ENCODE data around the gene GFPT1.

GFPT1 gene

DNA sequence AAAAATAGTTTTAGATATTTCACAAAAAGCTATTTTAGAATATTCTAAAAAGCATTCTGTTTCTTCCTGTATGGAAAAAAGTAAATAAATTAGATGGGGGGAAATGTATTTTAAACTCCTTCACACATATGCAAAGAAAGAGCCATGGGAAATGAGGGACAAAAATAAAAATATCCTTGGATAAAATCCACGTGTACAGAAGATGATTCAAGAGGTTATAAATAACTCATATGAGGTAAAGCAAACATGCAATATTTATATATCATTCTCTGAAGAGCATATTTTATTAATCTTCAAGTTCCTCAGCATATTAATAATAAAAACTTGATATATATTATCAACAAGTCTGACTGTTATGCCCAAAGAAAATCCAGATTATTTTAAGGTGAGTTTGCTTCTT lies 8.8 kb upstream of the GFPT1 start:
- in situ Hi-C loops (cut with HindIII; ENCODE audit: low pct_unique_long_range_greater_than_20kb, low sequenced_read_pairs), result no loop called here
- TF ChIP-seq JUND (IDR thresholded peaks at IDR 0.05; ENCODE audit: low read depth), result no peak
- DNase-seq (ENCODE audit: low read depth in 1 of 2, low spot score in 1 of 2), result no peak

DNA sequence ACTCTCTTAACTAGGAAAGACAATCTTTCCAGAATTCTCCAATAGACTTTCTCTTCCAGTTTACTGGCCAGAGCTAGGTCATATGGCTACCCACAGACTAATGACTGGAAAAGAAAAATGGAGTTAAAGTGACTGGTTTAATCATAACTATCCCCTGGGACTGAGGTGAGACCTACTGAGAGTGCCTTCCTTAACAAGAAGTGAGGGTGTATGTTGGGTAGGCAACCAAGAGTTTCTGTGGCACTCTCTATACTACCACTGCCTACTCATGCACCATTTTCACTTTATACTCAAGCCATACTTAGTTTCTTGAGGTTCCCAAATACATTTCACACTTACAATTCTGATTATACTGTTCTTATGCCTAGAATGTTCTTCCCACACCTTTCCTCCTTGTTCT lies 6.9 kb upstream of the GFPT1 start:
- no peak for TF ChIP-seq JUND (IDR thresholded peaks at IDR 0.05; ENCODE audit: low read depth)
- DNase-seq (ENCODE audit: low read depth in 1 of 2, low spot score in 1 of 2), result no peak
- in situ Hi-C loops (cut with HindIII; ENCODE audit: low pct_unique_long_range_greater_than_20kb, low sequenced_read_pairs), result no loop called here

DNA sequence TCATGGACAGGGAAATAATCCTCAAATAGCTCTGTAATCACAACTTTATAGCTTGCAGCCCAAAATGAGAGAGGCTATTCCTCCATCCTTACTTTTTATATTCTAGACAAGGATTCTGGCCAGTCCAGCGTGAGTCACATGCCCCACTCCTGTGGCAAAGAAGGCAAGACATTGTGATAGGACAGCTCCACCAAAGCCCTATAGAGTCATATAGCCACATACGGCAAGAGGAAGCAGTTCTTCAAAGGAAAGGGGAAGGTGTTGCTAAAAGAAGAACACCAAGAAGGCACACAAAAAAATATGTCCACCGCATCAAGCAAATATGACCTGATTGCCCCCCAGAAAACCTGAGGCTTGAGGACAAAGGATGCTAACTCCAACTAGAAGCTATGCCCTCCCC lies 3.4 kb upstream of the GFPT1 start:
- DNase-seq (ENCODE audit: low read depth in 1 of 2, low spot score in 1 of 2), result no peak
- TF ChIP-seq JUND (IDR thresholded peaks at IDR 0.05; ENCODE audit: low read depth), result no peak
- in situ Hi-C loops (cut with HindIII; ENCODE audit: low pct_unique_long_range_greater_than_20kb, low sequenced_read_pairs), result no loop called here

GRCh38 chr2:69390001-69390400 lies 3.0 kb upstream of the GFPT1 start:
- no peak for DNase-seq (ENCODE audit: low read depth in 1 of 2, low spot score in 1 of 2)
- in situ Hi-C loops (cut with HindIII; ENCODE audit: low pct_unique_long_range_greater_than_20kb, low sequenced_read_pairs), result no loop called here
- TF ChIP-seq JUND (IDR thresholded peaks at IDR 0.05; ENCODE audit: low read depth), result no peak

- DNase-seq (ENCODE audit: low read depth in 1 of 2, low spot score in 1 of 2), result no peak
- no peak for TF ChIP-seq JUND (IDR thresholded peaks at IDR 0.05; ENCODE audit: low read depth)
- in situ Hi-C loops (cut with HindIII; ENCODE audit: low pct_unique_long_range_greater_than_20kb, low sequenced_read_pairs), result no loop called here
Observed at GRCh38 chr2:69389271-69389670, 2.2 kb upstream of the GFPT1 start.

DNA sequence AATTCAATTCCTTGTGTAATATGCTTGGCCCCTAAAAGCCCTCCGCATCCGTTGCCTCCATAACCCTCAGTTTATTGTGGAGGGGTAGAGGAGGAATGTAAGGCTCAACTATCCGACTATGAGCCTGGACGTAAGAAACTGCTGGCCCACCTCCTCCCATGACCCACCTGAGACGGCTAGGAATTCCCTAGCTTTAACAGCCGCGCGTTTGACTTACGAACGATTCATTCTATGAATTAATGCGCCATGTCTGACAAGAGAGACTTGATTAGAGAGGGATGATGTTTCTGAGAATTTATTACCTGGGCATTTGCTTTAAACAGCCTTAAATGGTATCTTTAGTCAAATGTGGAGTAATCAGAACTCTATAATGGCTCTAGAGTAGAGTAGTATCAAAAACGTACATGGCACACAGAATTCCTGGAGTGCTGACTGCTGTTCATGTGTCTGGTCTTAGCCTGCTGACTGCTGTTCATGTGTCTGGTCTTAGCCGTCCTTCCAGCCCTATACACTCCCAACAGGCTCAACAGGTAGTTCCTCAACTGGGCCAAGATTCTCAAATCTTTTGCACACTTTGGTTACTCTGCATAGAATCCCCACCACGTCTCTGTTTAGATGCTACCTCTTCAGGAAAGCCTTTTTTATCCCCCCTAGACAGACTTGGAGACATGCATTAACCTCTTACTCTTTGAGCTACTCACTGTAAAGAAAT lies 899 bp upstream of the GFPT1 start:
- TF ChIP-seq JUND (IDR thresholded peaks at IDR 0.05; ENCODE audit: low read depth), result no peak
- in situ Hi-C loops (cut with HindIII; ENCODE audit: low pct_unique_long_range_greater_than_20kb, low sequenced_read_pairs), result no loop called here
- peak in 1 of 2 experiments; percentile 24 for DNase-seq (ENCODE audit: low read depth in 1 of 2, low spot score in 1 of 2)

GRCh38 chr2:69386360-69386759 lies 667 bp downstream of the GFPT1 start:
- no peak for DNase-seq (ENCODE audit: low read depth in 1 of 2, low spot score in 1 of 2)
- in situ Hi-C loops (cut with HindIII; ENCODE audit: low pct_unique_long_range_greater_than_20kb, low sequenced_read_pairs), result no loop called here
- no peak for TF ChIP-seq JUND (IDR thresholded peaks at IDR 0.05; ENCODE audit: low read depth)

DNA sequence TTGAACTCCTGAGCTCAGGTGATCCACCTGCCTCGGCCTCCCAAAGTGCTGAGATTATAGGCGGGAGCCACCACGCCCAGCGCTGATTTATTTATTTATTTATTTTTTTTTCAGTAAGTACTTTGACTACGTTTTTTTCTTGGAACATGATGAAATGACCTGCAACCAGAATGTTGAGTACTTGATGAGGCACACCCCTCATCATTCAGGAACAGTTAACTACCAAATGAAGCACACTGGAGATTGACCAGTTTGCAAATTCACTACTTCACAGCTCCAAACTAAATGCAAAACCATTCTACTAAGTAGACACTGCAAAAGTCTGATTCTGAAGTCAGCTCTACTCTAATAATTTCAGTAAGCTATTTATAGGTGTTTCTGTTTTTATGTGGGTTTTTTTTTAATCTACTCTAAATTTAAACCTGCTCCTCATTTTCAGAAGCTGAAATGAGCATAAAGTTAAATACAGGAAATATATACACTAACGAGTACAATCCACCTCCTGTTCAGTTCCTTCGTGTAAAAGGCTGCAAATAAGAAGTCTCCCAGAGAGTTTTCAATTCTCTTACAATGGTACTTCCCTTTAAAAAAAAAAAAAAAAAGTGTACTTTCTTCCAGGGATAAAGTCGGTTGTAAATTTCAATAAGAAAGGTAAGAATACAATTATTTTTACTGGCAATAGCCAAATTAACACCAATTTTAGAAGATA lies 1.4 kb downstream of the GFPT1 start:
- no peak for DNase-seq (ENCODE audit: low read depth in 1 of 2, low spot score in 1 of 2)
- TF ChIP-seq JUND (IDR thresholded peaks at IDR 0.05; ENCODE audit: low read depth), result no peak
- in situ Hi-C loops (cut with HindIII; ENCODE audit: low pct_unique_long_range_greater_than_20kb, low sequenced_read_pairs), result no loop called here

- in situ Hi-C loops (cut with HindIII; ENCODE audit: low pct_unique_long_range_greater_than_20kb, low sequenced_read_pairs), result no loop called here
- no peak for TF ChIP-seq JUND (IDR thresholded peaks at IDR 0.05; ENCODE audit: low read depth)
- DNase-seq (ENCODE audit: low read depth in 1 of 2, low spot score in 1 of 2), result no peak
Observed at GRCh38 chr2:69384618-69385081, 2.4 kb downstream of the GFPT1 start.

GRCh38 chr2:69383176-69383812 lies 3.7 kb downstream of the GFPT1 start:
- in situ Hi-C loops (cut with HindIII; ENCODE audit: low pct_unique_long_range_greater_than_20kb, low sequenced_read_pairs), result no loop called here
- TF ChIP-seq JUND (IDR thresholded peaks at IDR 0.05; ENCODE audit: low read depth), result no peak
- DNase-seq (ENCODE audit: low read depth in 1 of 2, low spot score in 1 of 2), result no peak

- in situ Hi-C loops (cut with HindIII; ENCODE audit: low pct_unique_long_range_greater_than_20kb, low sequenced_read_pairs), result no loop called here
Observed at GRCh38 chr2:69382547-69382946, 4.5 kb downstream of the GFPT1 start.

DNA sequence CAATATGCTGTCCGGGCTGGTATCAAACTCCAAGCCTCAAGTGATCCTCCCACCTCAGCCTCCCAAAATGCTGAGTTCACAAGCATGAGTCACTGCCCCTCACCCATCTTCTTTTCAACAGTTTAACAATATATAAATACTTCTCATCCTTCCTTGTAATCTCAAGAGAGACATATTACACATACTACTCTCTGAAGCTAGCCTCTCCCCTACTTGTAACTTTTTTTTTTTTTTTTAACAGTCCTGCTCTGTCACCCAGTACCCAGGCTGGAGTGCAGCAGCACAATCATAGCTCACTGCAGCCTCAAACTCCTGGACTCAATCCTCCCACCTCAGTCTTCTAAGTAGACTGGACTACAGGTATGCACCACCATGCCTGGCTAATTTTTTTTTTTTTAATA lies 5.7 kb downstream of the GFPT1 start:
- in situ Hi-C loops (cut with HindIII; ENCODE audit: low pct_unique_long_range_greater_than_20kb, low sequenced_read_pairs), result no loop called here
- DNase-seq (ENCODE audit: low read depth in 1 of 2, low spot score in 1 of 2), result no peak
- no peak for TF ChIP-seq JUND (IDR thresholded peaks at IDR 0.05; ENCODE audit: low read depth)

More at GRCh38 chr2:69382547-69382946, 4.5 kb downstream of the GFPT1 start:
- no peak for DNase-seq (ENCODE audit: low read depth in 1 of 2, low spot score in 1 of 2)
- TF ChIP-seq JUND (IDR thresholded peaks at IDR 0.05; ENCODE audit: low read depth), result no peak
